Measurements from ENCODE around the gene IL17B.

Gene IL17B

GRCh38 chr5:149365418-149365817, 13.7 kb downstream of the IL17B start:
- TF ChIP-seq, protein P1, sequence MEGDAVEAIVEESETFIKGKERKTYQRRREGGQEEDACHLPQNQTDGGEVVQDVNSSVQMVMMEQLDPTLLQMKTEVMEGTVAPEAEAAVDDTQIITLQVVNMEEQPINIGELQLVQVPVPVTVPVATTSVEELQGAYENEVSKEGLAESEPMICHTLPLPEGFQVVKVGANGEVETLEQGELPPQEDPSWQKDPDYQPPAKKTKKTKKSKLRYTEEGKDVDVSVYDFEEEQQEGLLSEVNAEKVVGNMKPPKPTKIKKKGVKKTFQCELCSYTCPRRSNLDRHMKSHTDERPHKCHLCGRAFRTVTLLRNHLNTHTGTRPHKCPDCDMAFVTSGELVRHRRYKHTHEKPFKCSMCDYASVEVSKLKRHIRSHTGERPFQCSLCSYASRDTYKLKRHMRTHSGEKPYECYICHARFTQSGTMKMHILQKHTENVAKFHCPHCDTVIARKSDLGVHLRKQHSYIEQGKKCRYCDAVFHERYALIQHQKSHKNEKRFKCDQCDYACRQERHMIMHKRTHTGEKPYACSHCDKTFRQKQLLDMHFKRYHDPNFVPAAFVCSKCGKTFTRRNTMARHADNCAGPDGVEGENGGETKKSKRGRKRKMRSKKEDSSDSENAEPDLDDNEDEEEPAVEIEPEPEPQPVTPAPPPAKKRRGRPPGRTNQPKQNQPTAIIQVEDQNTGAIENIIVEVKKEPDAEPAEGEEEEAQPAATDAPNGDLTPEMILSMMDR (IDR thresholded peaks at IDR 0.05; ENCODE audit: borderline replicate concordance, control extremely low read depth, extremely low read depth, insufficient read depth, missing control alignments): no peak
- in situ Hi-C loops (cut with MboI; ENCODE audit: low sequenced_read_pairs, unreplicated experiment): no loop called here
- DNase-seq (ENCODE audit: low spot score): no peak

- in situ Hi-C loops (cut with MboI; ENCODE audit: low sequenced_read_pairs, unreplicated experiment): no loop called here
- no peak for DNase-seq (ENCODE audit: low spot score)
- TF ChIP-seq, protein P1 (IDR thresholded peaks at IDR 0.05; ENCODE audit: borderline replicate concordance, control extremely low read depth, extremely low read depth, insufficient read depth, missing control alignments): no peak
Measured at GRCh38 chr5:149364719-149365118, 14.4 kb downstream of the IL17B start.

DNA sequence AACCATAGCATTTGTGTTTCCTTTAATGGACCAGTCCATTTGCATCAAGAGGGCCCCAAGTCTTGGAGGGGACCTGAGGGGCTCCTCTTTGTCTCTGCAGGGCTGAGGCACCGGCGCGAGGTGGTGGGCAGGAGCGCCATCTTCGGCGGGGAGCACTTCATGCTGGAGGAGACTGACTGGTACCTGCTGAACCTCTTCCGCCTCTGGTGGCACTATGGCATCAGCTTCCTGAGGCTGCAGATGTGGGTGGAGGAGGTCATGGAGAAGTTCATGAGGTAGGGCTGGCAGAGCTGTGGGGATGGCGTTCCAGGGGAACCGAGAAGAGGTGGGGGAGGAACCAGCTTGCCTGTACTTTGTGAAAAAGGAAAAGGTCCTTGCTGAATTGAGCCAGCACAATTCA, 15.2 kb downstream of the IL17B start:
- TF ChIP-seq, protein P1 (IDR thresholded peaks at IDR 0.05; ENCODE audit: borderline replicate concordance, control extremely low read depth, extremely low read depth, insufficient read depth, missing control alignments): no peak
- no peak for DNase-seq (ENCODE audit: low spot score)
- in situ Hi-C loops (cut with MboI; ENCODE audit: low sequenced_read_pairs, unreplicated experiment): no loop called here

DNA sequence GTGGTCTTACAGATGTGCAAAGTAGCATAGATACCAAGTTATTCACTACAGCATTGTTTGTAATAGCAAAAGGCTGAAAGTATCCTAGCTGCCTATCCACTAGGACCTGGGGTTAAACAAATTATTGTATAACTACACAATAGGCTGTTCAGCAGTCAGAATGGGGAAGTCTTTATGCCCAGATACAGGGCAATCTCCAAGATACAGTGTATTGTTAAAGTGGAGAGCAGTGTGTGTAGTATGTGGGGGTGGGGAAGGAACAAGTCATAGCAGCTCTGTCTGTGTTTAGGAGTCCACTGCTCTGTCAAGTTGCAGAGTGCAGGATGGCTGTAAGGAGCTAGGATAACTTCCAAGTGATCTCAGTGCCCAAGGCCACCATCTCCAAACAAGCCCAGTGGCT, 15.7 kb downstream of the IL17B start:
- TF ChIP-seq, protein P1 (IDR thresholded peaks at IDR 0.05; ENCODE audit: borderline replicate concordance, control extremely low read depth, extremely low read depth, insufficient read depth, missing control alignments): no peak
- DNase-seq (ENCODE audit: low spot score): no peak
- in situ Hi-C loops (cut with MboI; ENCODE audit: low sequenced_read_pairs, unreplicated experiment): no loop called here

- TF ChIP-seq, protein P1 (IDR thresholded peaks at IDR 0.05; ENCODE audit: borderline replicate concordance, control extremely low read depth, extremely low read depth, insufficient read depth, missing control alignments): no peak
- DNase-seq (ENCODE audit: low spot score): no peak
- in situ Hi-C loops (cut with MboI; ENCODE audit: low sequenced_read_pairs, unreplicated experiment): no loop called here
Measured at GRCh38 chr5:149362541-149362940, 16.6 kb downstream of the IL17B start.

- in situ Hi-C loops (cut with MboI; ENCODE audit: low sequenced_read_pairs, unreplicated experiment): no loop called here
Measured at GRCh38 chr5:149360272-149360671, 18.8 kb downstream of the IL17B start.

More at GRCh38 chr5:149360272-149360671, 18.8 kb downstream of the IL17B start:
- DNase-seq (ENCODE audit: low spot score): no peak
- TF ChIP-seq, protein P1 (IDR thresholded peaks at IDR 0.05; ENCODE audit: borderline replicate concordance, control extremely low read depth, extremely low read depth, insufficient read depth, missing control alignments): no peak

Data from GM13976 (cell line).